CD4-positive, alpha-beta T cell treated with Interleukin-12 subunit alpha and Interleukin-12 subunit beta, for 1 hour (primary cell): ENCODE data around the gene RALGPS1.

Experiments
- DNase-seq: peaks from one replicate; pipeline ENCODE4 v3.0.0-alpha.2; 2020

The RALGPS1 gene

DNA sequence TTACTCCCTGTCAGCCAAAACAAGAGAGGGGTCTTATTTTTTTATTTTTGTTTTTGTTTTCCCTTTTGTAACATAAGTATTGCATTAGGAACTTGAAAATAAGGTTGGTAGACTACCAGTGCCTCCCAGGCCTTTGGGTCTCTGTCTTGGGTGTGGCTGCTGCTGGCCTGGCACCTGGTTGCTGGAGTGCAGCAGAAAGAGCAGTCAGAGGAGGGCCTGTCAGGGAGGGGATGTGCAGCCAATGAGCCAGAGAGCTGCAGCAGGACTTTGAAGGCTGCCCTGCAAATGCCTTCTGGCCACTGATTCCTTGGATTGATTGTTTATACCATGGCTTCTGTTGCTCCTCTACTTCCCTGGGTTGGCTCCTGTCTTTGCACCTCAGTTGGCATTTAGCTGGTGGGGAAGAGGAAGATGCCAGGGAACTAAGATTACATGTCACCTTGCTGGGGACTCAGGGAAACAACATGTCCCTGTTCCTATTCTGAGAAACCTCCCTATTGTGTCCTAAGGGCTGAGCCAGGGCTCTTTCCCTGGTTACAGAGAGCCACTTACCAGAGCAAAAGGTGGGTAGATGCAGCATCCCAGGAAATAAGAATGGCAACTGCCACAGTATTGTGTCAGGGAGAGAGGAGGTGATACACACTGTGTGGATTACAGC is 141.3 kb downstream of the RALGPS1 start:
- DNase-seq = no peak

DNA sequence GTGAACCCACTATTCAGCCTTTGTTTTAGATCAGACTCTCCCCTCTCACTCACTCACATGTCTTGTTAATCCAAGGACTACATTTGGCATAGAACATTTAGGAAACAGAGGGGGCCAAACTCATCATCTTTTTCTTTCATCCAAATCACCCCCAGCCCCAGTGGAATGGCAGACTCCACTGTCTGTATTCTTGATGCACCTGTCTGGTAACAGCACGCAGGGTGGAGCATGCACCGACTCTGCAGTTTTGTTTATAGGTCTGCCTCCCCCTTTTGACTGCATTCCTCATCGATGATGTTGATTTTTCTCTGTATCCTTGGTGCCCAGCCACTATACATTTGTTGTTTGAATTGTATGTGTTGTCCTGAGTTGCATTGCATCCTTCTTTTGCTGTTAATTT is 141.9 kb downstream of the RALGPS1 start:
- no peak for DNase-seq

DNA sequence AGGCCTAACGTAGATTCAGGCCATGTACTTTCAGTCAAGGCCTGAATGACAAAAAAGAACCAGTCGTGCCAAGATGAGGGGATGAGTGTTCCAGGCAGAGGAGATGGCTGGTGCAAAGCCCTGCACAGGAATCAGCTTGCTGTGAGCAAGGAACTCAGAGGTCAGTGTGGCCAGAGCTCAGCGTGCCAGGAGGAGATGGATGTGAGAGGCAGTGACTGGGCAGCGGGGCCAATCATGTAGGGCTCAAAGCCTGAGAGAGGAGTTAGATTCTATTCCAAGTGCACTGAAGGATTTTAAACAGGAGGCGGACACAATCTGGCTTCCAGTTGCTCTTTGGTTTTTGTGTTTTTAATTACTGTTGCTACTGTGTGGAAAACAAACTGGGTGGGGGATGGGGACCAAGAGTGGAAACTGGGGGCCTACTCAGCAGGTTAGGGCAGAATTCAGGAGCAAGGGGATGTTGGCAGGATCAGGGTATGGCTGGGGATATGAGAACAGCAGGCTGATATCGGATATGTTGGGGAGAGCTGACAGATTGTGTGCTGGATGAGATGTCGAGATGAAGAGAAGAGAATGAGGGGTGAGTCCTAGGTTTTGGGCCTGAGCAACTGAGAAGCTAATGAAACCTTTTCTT is 143.5 kb downstream of the RALGPS1 start:
- no peak for DNase-seq

DNA sequence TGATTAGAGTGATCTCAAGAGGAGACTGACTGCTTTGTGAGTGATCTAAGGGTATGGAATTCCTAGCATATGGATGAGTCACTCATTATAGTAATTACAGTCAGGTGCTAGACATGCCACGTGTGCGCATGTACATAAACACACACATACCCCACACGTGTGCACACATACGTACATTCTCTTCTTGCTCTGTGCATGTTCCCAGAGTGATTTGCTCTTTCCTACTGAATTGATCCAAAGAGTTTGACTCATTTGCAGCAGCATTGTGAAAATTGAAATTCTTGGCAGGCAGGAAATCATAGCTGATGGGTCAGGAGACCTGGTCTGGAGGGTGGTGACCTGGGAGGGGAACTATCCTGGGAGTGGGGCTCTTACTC is 144.1 kb downstream of the RALGPS1 start:
- DNase-seq = no peak

DNA sequence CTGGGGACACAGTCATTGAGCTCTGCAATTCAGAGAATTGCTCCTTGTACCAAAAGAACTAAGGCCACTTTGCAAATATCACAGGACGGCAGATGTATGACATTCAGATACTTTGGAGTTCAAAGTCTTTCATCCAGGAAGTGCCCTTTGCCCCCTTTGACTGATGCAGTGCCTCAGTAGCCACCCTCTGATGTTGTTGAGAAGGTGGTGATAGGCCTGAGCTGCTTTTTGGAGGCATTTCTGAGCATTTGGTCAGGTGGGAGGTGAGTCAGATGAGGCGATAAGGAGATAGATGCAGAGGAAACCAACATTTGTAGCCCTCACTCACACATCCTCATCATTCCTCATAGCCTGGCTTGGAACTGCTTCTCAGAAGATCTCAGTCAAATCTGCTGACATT is 144.4 kb downstream of the RALGPS1 start:
- DNase-seq = no peak

DNA sequence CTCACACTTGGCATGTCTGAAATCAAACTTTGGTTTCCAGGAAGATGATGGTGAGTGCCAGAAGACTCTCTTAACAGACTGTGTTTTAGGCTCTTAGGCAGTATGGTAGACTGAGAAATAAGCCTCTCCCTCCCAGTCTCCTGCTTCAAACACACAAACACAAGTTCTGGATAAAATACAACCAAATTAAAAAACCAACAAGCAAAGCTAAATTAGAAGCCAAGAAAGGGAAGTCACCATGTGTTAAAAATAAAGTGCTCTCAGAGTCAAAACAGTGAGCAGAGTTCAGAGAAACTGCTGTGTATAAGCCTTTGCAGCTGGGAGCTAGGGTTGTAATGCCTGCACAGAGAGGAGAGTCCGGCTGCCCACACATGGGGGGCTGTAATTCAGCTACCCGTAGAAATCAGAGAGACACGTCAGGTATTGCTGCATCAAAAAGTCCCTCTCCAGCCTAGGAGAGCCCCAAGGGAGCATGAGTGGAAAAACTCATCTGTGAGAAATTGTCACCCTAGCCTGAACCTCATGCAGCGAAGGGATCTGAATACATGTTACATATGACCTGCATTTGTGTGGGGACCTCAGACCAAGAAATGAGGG is 145.3 kb downstream of the RALGPS1 start:
- no peak for DNase-seq

DNA sequence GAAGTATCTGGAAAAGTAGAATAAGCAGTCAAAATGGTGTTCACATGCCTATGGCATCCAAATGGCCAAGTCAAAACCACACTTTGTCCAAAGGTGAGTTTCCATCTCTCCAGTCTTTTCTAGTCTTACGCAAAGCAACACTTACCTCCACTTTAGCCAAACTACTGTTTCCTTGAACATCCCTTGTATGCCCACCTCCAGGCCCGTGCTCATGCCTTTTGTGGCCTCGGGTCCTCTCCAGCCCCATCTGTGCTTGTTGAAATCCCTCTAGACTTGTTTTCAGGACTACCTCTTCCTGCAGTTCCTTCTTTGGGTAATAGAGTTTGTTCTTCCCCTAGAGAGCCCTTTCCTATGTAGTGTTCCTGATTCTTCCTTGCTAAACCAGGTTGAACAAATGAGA is 146.8 kb downstream of the RALGPS1 start:
- no peak for DNase-seq

DNA sequence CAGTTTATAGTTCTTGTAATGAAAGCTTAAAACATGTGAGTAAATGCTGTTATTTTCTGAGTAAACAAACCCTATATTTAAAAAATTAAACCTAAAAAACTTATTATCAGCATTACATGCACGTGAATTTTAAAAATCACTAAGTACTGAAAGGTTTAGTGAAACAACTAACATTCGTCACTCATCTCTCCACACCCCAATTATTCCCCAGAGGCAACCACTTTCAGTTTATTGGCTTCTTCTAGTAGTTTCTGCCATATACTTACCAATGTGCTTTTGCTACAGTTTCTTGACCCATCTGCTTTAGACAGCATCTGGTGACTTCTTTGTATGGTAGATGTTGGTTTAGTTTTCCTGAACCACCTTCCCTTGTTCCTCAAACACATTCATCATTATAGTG is 149.8 kb downstream of the RALGPS1 start:
- no peak for DNase-seq

DNA sequence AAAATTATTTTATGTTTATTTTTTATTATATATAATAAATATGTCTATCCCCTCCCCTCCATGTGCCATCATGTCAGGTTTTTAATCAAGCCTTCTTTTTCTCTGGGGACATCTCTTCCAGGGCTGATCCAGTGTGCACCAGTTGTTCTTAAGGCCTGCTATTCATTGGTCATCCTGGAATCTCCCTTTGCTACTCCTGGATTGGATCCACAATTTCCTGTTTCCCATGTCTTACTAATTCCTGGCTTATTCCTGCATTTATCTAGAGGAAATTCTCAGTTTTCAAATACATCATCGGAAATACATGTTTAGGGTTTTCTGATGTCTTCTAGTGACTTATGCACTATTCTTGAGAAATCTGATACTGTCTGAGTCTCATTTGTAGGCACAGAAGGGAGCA is 151.0 kb downstream of the RALGPS1 start:
- DNase-seq = no peak

DNA sequence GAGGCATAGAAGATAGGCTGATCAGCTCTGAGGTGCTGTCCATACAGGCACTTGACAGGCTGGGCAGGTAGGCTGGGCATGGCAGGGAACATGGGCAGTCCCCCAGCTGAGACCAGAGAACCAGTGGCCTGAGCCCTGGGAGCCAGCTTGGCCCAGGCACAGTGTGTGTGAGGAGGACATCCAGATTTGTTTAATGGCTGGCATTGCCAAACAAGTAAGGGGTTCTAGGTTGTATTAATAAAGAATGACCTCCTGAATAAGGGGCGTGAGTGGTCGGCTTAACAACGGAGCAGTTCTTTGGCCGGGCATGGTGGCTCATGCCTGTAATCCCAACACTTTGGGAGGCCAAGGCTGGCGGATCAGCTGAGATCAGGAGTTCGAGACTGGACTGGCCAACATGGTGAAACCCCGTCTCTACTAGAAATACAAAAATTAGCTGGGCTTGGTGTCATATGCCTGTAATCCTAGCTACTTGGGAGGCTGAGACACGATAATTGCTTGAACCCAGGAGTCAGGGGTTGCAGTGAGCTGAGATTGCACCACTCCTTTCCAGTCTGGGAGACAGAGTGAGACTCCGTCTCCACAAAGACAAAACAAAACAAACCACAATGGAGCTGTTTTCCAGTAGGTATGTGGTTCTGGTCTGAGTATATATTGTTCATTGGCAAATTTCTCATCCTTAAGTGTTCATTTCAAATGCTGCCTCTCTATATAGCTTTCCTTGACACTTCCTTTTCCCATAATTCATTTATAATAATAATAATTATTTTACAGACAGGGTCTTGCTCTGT is 151.7 kb downstream of the RALGPS1 start:
- DNase-seq = no peak

DNA sequence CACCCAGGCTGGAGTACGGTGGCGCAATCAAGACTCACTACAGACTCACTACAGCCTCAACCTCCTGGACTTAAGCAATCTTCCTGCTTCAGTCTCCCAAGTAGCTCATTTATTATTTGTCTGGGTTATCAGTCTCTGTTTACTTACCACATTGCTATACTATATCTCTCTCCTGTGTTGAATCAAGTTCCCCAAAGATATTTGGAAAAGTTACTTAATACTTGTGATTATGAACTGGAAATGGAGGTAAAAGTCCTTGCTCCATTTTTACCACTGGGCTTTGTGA is 152.2 kb downstream of the RALGPS1 start:
- DNase-seq = no peak

DNA sequence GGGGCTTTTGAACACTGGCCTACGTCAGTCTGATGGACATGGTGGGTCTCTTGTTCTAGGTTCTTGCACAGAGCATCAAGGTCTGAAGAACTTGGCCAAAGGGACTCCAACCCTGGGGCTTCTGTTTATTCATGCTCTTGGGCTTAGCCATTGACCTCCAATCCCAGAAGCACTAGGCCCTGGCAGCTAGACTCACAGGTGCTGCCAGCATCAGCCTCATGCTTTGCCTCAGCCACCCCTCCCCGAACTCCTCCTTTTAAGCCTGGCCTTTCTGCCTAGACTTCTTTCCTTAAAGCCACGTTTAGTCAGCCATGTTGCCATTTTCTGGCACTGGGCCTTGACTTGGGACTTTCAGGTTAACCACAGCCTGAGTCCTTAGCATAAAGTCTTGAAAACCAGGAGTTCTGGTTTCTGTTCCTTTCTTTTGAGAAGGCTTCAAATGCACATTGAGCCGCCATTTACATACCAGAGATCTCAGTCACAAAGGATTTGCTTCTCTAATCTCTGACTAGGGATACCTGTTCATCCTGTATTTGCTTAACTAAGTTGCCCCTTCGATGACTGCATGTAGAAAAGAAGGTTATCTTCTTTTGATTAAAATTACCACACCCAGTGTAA is 153.1 kb downstream of the RALGPS1 start:
- DNase-seq = no peak

DNA sequence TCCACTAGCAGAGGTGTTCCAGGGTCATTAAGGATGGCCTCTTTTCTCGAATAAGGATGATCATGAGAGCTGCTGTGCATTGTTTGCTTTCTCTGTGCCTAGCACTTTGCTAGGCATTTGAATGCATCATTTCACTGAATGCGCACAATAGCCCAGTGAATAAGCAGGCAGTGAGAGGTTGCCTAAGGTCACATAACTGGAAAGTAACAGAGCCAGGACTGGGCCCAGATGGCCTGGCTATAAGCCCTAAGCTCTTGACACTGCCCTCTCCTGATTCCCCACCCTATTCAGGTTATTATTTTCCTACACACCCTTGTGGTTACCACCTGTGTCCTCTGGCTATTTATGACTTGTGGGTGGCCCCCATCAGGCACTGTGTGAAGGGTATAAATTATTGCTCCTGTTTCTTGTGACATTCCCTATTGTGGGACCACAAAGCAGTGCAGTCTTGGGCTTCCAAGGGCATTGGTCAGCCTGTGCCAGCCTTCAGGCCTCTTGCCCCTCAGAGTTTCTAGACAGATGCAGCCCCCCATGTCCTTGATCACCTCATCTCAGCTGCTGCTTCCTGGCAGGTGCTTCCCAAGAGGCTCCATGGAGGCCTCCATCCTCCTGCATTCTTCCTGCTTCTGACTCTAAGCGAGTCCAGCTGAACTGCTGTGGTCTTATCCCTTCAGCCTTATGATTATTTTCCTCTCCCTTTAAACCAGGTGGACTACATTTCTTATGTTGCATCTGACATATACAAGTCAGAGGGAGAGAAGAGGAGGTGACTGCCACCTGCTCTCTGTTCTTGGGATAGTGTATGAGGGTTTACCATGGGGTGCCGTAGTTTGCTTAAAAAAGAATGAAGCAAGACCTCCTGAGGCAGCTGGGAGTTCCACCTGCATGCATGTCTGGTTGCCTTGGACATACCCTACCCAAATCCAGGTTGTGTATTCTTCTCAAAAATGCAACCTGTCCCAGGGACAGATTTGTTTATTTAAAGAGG is 160.3 kb downstream of the RALGPS1 start:
- DNase-seq = no peak

DNA sequence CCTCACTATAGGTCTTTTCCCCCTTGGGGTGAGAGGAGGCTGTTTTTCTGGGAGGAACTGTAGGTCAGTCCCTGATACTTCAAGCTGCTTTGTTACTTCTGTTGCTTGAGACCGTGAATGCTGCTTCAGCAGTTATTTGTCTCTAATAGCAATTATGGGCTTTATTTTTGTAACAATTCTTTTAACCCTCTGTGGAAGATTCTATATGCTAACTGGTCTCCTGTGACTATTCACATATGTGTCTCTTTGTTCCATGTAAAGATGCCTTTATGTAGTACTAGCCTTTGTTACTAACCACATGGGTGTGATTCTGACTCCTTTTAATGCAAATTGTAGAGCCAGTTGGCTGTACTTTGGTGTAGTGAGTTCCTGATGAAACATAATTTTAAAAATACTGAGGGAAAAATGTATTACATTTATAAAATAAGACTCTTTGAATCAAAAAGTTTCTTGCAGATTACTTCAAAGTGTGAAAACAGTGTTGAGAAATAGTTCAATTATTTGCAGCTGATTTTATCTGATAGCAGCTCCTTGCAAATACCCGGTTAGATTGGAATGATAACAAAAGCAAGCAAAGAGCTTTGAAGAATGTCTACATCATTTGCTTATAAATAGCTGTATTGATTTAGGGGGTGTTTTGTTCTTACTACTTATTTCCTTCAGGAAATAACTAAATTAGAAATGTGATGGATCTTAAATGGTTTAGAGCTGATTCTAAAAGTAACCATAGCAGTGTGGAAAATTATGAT is 161.2 kb downstream of the RALGPS1 start:
- DNase-seq = no peak

DNA sequence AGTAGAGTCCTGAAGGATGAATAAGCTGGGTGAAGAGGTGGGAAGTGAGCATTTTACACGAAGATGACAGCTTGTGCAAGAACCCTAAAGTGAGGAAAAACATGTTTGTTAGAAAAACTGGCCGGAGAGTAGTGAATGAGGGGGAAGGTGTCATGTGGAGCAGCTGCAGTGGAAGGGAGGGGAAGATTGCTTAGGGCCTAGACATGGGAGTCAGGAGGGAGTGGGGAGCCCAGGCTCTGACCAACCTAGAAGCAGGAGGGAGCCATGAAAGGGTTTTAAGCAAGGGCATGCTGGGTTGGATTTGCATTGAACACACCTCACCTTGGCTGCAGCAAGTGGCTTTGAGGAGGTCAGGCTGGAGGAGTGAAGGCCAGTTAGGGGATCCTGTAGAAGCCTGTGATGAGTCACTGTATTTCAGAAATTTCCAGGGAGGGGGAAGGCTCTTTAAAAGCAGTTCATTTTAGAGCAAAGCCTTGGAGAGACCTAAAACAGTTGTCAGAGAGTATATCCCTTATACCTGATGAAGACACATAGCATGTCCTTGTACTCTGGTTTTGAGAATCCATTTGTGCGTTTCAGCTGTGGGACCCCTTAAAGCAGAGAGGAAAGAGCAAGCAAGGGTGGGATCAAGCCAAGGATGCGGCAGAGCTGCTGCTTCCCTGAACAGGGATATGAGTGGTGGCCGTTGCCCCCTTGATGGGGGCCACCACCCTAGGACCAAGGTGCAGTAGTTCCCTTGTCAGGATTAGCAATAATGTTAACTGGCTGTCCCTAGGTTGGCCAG is 162.5 kb downstream of the RALGPS1 start:
- DNase-seq = no peak

DNA sequence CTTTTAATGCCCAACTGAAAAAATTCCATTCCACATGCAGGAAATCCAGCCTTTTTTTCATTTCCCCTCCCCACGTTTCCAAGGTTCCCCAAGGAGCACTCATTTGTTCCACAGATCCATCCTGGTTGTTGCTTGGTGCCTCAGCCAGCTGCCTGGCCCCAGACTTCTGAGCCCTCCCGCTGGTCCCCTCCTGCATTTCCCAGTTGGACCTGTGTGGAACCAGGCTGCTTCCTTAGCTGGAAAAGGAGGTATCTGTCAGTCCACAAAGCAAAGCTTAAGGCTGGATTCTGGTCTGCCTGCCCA is 163.0 kb downstream of the RALGPS1 start:
- DNase-seq = no peak

DNA sequence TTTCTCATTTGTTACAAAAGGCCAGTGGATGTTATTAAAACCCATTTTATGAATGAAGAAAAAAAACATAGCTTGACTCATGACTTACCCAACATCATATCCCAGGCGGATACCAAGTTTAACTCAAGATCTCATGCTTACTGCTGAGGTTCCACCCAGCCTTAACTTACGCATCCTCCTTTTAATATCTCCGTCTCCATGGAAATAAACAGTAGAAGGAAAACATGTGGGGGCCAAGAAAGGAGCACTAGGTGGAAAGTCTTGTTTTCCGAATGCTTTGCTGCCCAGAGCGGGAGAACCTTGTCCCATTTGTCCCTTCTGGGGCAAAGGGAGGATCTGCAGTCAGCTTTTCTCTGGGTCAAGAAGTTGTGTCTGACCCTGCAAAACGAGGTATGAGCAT is 163.8 kb downstream of the RALGPS1 start:
- DNase-seq = no peak

DNA sequence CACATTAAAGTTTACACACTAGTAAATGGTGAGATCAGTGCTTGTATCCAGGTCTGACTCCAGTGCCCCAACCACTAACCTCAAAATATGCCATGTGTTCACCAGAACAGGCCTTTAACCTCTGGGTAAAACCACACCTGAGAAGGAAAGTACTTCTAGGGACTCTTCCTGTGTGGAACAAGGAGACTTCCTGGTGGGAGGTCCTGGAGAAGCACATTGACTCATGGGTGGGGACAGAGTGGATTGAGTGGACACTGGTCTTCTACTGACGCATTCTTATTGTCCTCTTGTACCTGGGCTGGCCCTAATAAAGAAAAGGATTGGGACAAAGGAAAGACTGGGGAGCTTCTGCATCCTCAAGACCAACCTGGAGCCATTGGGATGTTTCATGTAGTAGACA is 164.4 kb downstream of the RALGPS1 start:
- DNase-seq = no peak

DNA sequence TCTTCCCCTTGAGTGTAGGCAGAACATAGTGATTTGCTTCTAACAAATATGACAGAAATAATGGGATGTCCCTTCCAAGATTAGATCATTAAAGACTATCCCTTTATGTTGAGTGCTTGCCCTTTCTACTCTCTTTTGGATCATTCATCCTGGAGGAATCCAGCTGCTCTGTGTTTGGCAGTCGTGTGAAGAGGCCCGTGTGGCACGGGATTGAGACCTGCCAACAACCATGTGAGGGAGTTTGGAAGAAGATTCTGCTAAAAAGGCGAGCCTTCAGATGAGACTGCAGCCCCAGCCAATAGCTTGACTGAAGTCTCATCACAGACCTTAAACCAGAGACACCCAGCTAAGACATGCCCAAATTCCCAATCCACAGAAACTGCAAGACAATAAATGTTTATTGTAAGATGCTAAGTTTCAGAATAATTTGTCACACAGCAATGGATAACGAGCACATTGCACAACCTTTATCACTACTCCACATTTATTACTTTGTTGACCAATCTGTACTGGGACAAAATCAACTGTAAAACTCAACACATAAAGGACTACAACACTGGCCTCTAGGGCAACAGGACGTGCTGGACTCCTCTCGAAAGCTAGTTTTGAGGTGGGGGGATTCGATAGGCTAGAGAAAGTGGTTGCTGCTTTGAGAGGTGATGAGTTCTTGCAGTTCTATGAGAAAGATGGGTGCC is 165.0 kb downstream of the RALGPS1 start:
- DNase-seq = no peak
